ENCODE data around the gene ERGIC1. TPM values are rescaled to one million over a fixed set of nuclear protein-coding genes. Genes with fewer than 3 reads are reported as not detected.

The ERGIC1 gene
- total RNA-seq, 1 experiment from 2014 or later = 202 TPM

- H3K4me1 ChIP-seq (replicated peaks) = peaks cover 24% of the 10 kb centered on the region
- DNase-seq (ENCODE audit: low read depth in 1 of 2, low spot score in 2 of 2) = no peak
- H3K4me3 ChIP-seq = no peak overlapping the region
- no peaks in the 10 kb centered on the region for H3K27me3 ChIP-seq (replicated peaks)
- H3K36me3 ChIP-seq = no peaks in the 10 kb centered on the region; the same call in 1 of the 2 replicates
- no peak overlapping the region for H3K27ac ChIP-seq
- H3K9me3 ChIP-seq (replicated peaks) = peaks cover 8% of the 10 kb centered on the region
These were observed 6.2 kb upstream of the ERGIC1 start for GRCh38 chr5:172827841-172828240.

GRCh38 chr5:172828911-172829431, 5.1 kb upstream of the ERGIC1 start:
- Histone ChIP-seq H3K9me3 (replicated peaks) (peaks cover 8% of the 10 kb centered on the region), H3K4me1 (replicated peaks) (peaks cover 33% of the 10 kb centered on the region), H3K4me3 (no peak overlapping the region), H3K27ac (no peak overlapping the region), H3K27me3 (replicated peaks) (no peaks in the 10 kb centered on the region), H3K36me3 (no peaks in the 10 kb centered on the region; the same call in 1 of the 2 replicates)
- DNase-seq (ENCODE audit: low read depth in 1 of 2, low spot score in 2 of 2) = no peak

GRCh38 chr5:172830275-172830799, 3.7 kb upstream of the ERGIC1 start:
- Histone ChIP-seq H3K27ac (peak overlapping the region; percentile 89), H3K9me3 (replicated peaks) (peaks cover 5% of the 10 kb centered on the region), H3K4me1 (replicated peaks) (peaks cover 40% of the 10 kb centered on the region), H3K4me3 (no peak overlapping the region), H3K27me3 (replicated peaks) (no peaks in the 10 kb centered on the region), H3K36me3 (peaks cover 3% of the 10 kb centered on the region; the same call in 1 of the 2 replicates)
- DNase-seq (ENCODE audit: low read depth in 1 of 2, low spot score in 2 of 2) = no peak

GRCh38 chr5:172830876-172831662, 3.0 kb upstream of the ERGIC1 start:
- no peaks in the 10 kb centered on the region; the same call in 1 of the 2 replicates for H3K9me3 ChIP-seq (replicated peaks)
- H3K27me3 ChIP-seq (replicated peaks) = no peaks in the 10 kb centered on the region
- DNase-seq (ENCODE audit: low read depth in 1 of 2, low spot score in 2 of 2) = peak; percentile 86 to 87
- no peak overlapping the region for H3K4me3 ChIP-seq
- H3K36me3 ChIP-seq = peaks cover 3% of the 10 kb centered on the region; the same call in 1 of the 2 replicates
- peak overlapping the region; percentile 89 for H3K27ac ChIP-seq
- H3K4me1 ChIP-seq (replicated peaks) = peaks cover 47% of the 10 kb centered on the region

GRCh38 chr5:172832383-172833315, 1.4 kb upstream of the ERGIC1 start:
- peaks cover 16% of the 10 kb centered on the region; the same call in 1 of the 2 replicates for H3K36me3 ChIP-seq
- DNase-seq (ENCODE audit: low read depth in 1 of 2, low spot score in 2 of 2) = no peak
- no peaks in the 10 kb centered on the region for H3K27me3 ChIP-seq (replicated peaks)
- H3K4me1 ChIP-seq (replicated peaks) = peaks cover 47% of the 10 kb centered on the region
- no peaks in the 10 kb centered on the region for H3K9me3 ChIP-seq (replicated peaks)
- no peak overlapping the region for H3K27ac ChIP-seq
- H3K4me3 ChIP-seq = no peak overlapping the region

- peaks cover 16% of the 10 kb centered on the region; the same call in 1 of the 2 replicates for H3K36me3 ChIP-seq
- peaks cover 47% of the 10 kb centered on the region for H3K4me1 ChIP-seq (replicated peaks)
- DNase-seq (ENCODE audit: low read depth in 1 of 2, low spot score in 2 of 2) = no peak
- no peaks in the 10 kb centered on the region for H3K9me3 ChIP-seq (replicated peaks)
- H3K4me3 ChIP-seq = peak overlapping the region; percentile 89
- H3K27me3 ChIP-seq (replicated peaks) = no peaks in the 10 kb centered on the region
- peak overlapping the region; percentile 61; the same call in 1 of the 2 replicates for H3K27ac ChIP-seq
These were observed 722 bp upstream of the ERGIC1 start for GRCh38 chr5:172833372-172833685.

GRCh38 chr5:172834415-172835289, 601 bp downstream of the ERGIC1 start:
- Histone ChIP-seq H3K36me3 (peaks cover 16% of the 10 kb centered on the region; the same call in 1 of the 2 replicates), H3K4me3 (peak overlapping the region; percentile 89), H3K4me1 (replicated peaks) (peaks cover 38% of the 10 kb centered on the region), H3K27ac (peak overlapping the region; percentile 61), H3K27me3 (replicated peaks) (no peaks in the 10 kb centered on the region), H3K9me3 (replicated peaks) (no peaks in the 10 kb centered on the region)
- DNase-seq (ENCODE audit: low read depth in 1 of 2, low spot score in 2 of 2) = peak in 1 of 2 experiments; percentile 57

GRCh38 chr5:172835290-172835993, 1.4 kb downstream of the ERGIC1 start:
- Histone ChIP-seq H3K36me3 (peaks cover 22% of the 10 kb centered on the region), H3K4me1 (replicated peaks) (peaks cover 34% of the 10 kb centered on the region), H3K4me3 (peak overlapping the region; percentile 89), H3K27me3 (replicated peaks) (no peaks in the 10 kb centered on the region), H3K9me3 (replicated peaks) (no peaks in the 10 kb centered on the region), H3K27ac (no peak overlapping the region)
- DNase-seq (ENCODE audit: low read depth in 1 of 2, low spot score in 2 of 2) = no peak

- no peak overlapping the region for H3K27ac ChIP-seq
These were observed 1.9 kb downstream of the ERGIC1 start for GRCh38 chr5:172835994-172836356.

GRCh38 chr5:172837640-172838039, 3.6 kb downstream of the ERGIC1 start:
- no peak for DNase-seq (ENCODE audit: low read depth in 1 of 2, low spot score in 2 of 2)
- Histone ChIP-seq H3K27me3 (replicated peaks) (no peaks in the 10 kb centered on the region), H3K4me1 (replicated peaks) (peaks cover 23% of the 10 kb centered on the region), H3K4me3 (no peak overlapping the region), H3K9me3 (replicated peaks) (no peaks in the 10 kb centered on the region), H3K27ac (no peak overlapping the region), H3K36me3 (peaks cover 41% of the 10 kb centered on the region)

More at GRCh38 chr5:172835994-172836356, 1.9 kb downstream of the ERGIC1 start:
- Histone ChIP-seq H3K4me3 (no peak overlapping the region), H3K36me3 (peaks cover 28% of the 10 kb centered on the region), H3K9me3 (replicated peaks) (no peaks in the 10 kb centered on the region), H3K4me1 (replicated peaks) (peaks cover 28% of the 10 kb centered on the region), H3K27me3 (replicated peaks) (no peaks in the 10 kb centered on the region)
- DNase-seq (ENCODE audit: low read depth in 1 of 2, low spot score in 2 of 2) = no peak

- peaks cover 21% of the 10 kb centered on the region for H3K4me1 ChIP-seq (replicated peaks)
- no peak overlapping the region for H3K4me3 ChIP-seq
- DNase-seq (ENCODE audit: low read depth in 1 of 2, low spot score in 2 of 2) = no peak
- H3K36me3 ChIP-seq = peaks cover 48% of the 10 kb centered on the region
- no peak overlapping the region for H3K27ac ChIP-seq
- no peaks in the 10 kb centered on the region for H3K27me3 ChIP-seq (replicated peaks)
- no peaks in the 10 kb centered on the region for H3K9me3 ChIP-seq (replicated peaks)
These were observed 4.3 kb downstream of the ERGIC1 start for GRCh38 chr5:172838151-172838875.

All from SJSA1 (cell line).